GM10847 (cell line): ENCODE data around the gene TBC1D9.

Source experiments
- POLR2A ChIP-seq: IDR thresholded peaks from 2 replicates; pipeline ENCODE4 v1.6.1; 2011; ENCODE audit not compliant: insufficient read length; ENCODE audit errors: extremely low read depth

The TBC1D9 gene

GRCh38 chr4:140690093-140690492, 66.1 kb downstream of the TBC1D9 start:
- no peak for TF ChIP-seq POLR2A

GRCh38 chr4:140689623-140690022, 66.6 kb downstream of the TBC1D9 start:
- TF ChIP-seq POLR2A = no peak

- no peak for TF ChIP-seq POLR2A
These were observed 67.2 kb downstream of the TBC1D9 start for GRCh38 chr4:140688711-140689598.

GRCh38 chr4:140686796-140687195, 69.4 kb downstream of the TBC1D9 start:
- no peak for TF ChIP-seq POLR2A

- no peak for TF ChIP-seq POLR2A
These were observed 71.9 kb downstream of the TBC1D9 start for GRCh38 chr4:140684314-140684713.

GRCh38 chr4:140681201-140681600, 75.0 kb downstream of the TBC1D9 start:
- no peak for TF ChIP-seq POLR2A

- no peak for TF ChIP-seq POLR2A
These were observed 75.5 kb downstream of the TBC1D9 start for GRCh38 chr4:140680686-140681085.

- TF ChIP-seq POLR2A = no peak
These were observed 76.6 kb downstream of the TBC1D9 start for GRCh38 chr4:140679576-140679975.

GRCh38 chr4:140675599-140676231, 80.5 kb downstream of the TBC1D9 start:
- TF ChIP-seq POLR2A = no peak

GRCh38 chr4:140673729-140674128, 82.5 kb downstream of the TBC1D9 start:
- no peak for TF ChIP-seq POLR2A

GRCh38 chr4:140672416-140672815, 83.8 kb downstream of the TBC1D9 start:
- no peak for TF ChIP-seq POLR2A

- no peak for TF ChIP-seq POLR2A
These were observed 88.1 kb downstream of the TBC1D9 start for GRCh38 chr4:140668111-140668510.

GRCh38 chr4:140666889-140667614, 89.1 kb downstream of the TBC1D9 start:
- TF ChIP-seq POLR2A = no peak

- TF ChIP-seq POLR2A = no peak
These were observed 93.9 kb downstream of the TBC1D9 start for GRCh38 chr4:140662082-140662869.

- TF ChIP-seq POLR2A = no peak
These were observed 94.6 kb downstream of the TBC1D9 start for GRCh38 chr4:140661550-140661949.
